GM11168 (cell line): Measurements from ENCODE around the gene SPDEF.

Experiments used
- in situ Hi-C: fragments of 300-500 bp; cut with MboI; formaldehyde crosslinking; loops from one replicate; pipeline ENCODE4 v1.12.0; 2022; ENCODE audit warnings: low sequenced_read_pairs; ENCODE audit not compliant: unreplicated experiment

SPDEF gene

DNA sequence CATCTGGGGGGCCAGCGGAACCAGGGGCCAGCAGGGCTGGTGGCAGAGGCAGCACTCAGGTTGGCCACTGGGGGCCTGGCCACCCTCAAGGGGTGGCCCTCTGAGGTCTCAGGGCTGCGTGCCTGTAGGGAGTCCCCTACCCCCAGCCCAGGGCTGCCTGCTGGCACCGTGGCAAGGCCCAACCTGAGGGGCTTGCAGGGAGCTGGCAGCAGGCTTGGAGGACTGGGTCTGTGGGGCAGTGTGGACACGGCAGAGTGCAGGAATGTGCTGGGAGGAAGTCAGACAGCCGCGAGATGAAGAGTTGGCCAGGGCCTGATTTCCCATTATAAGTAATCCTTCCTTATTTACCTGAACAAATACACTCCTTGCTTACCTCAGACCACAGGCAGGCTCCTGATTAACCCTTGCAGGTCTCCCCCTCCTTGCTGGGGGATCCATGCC lies at the start of gene SPDEF:
TSS of gene SPDEF (minus strand) at position 299 of the 441 bp plus-strand sequence. CDS start 11,874 bp downstream, outside the sequence.
- in situ Hi-C loops: no loop called here

DNA sequence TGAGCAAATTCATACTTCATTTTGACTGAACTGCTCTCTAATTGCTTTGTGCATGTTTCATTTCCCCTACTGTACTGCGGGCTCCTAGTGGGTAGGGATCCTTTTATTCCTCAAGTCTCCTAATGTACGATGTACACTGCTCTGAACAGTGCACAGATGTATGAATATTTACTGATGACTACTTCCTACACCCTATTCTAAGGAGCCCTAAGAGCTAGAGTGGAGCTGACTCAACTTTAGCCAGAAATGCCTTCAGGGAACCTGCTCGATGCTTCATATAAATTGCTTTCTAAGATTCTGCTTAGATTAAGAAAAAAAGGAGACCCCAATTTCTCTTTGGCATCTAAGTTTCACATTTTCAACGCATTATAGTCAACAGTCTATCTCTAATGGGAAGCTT lies 47.6 kb upstream of the SPDEF start:
- in situ Hi-C loops: loop anchor here (25.0 kb wide), 1 partner anchor 366 kb away; the partner anchor contains the start of genes HMGA1 and SMIM29

GRCh38 chr6:34602318-34603111 lies 46.4 kb upstream of the SPDEF start:
- in situ Hi-C loops: loop anchor here (25.0 kb wide), 1 partner anchor 365 kb away; the partner anchor contains the start of genes HMGA1 and SMIM29

DNA sequence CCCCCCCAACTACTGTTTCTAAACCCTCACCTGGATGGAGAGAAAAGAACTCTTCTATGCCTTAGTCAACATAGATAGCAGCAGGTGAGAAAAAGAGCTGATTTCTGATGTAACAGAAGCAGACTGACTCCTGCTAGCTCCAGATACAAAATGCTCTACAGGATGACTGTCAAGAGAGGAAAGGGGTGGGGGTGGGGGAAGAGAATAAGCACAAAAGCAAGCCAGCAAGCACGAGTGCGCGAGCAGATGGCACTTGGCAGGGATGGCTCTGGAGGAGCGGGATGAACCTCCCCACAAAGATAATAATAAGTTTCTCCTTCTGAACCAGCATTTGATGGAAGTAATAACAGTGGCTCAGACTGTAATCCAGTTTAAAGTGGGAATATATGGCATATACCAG lies 45.6 kb upstream of the SPDEF start:
- in situ Hi-C loops: loop anchor here (25.0 kb wide), 1 partner anchor 364 kb away; the partner anchor contains the start of genes HMGA1 and SMIM29

- in situ Hi-C loops: loop anchor here (25.0 kb wide), 1 partner anchor 363 kb away; the partner anchor contains the start of genes HMGA1 and SMIM29
These were observed 44.7 kb upstream of the SPDEF start for GRCh38 chr6:34600796-34601195.

GRCh38 chr6:34600101-34600500 lies 44.0 kb upstream of the SPDEF start:
- in situ Hi-C loops: loop anchor here (25.0 kb wide), 1 partner anchor 363 kb away; the partner anchor contains the start of genes HMGA1 and SMIM29

- in situ Hi-C loops: no loop called here
These were observed 42.6 kb upstream of the SPDEF start for GRCh38 chr6:34598712-34599111.

- in situ Hi-C loops: no loop called here
These were observed 41.6 kb upstream of the SPDEF start for GRCh38 chr6:34597605-34598353.

DNA sequence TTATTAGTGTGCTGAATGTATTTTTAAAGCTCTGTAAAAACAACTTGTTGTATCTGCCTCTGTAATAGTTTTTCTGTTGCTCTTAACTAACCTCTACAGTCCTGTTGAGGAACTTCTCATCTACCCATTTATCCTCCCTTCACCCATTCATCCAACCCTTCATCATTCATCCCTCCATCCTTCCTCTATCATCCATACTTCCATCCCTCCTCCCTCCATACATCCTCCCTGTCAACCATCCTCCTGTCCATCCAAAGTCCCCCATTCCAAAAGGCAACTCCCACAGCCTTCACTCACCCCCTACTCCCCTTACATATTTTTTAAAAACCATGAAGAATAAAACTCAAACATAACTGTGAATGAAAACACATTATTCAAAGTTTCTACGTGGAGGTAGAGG lies 40.7 kb upstream of the SPDEF start:
- in situ Hi-C loops: no loop called here

- in situ Hi-C loops: no loop called here
These were observed 39.4 kb upstream of the SPDEF start for GRCh38 chr6:34595332-34596184.

GRCh38 chr6:34593701-34594100 lies 37.6 kb upstream of the SPDEF start:
- in situ Hi-C loops: no loop called here

DNA sequence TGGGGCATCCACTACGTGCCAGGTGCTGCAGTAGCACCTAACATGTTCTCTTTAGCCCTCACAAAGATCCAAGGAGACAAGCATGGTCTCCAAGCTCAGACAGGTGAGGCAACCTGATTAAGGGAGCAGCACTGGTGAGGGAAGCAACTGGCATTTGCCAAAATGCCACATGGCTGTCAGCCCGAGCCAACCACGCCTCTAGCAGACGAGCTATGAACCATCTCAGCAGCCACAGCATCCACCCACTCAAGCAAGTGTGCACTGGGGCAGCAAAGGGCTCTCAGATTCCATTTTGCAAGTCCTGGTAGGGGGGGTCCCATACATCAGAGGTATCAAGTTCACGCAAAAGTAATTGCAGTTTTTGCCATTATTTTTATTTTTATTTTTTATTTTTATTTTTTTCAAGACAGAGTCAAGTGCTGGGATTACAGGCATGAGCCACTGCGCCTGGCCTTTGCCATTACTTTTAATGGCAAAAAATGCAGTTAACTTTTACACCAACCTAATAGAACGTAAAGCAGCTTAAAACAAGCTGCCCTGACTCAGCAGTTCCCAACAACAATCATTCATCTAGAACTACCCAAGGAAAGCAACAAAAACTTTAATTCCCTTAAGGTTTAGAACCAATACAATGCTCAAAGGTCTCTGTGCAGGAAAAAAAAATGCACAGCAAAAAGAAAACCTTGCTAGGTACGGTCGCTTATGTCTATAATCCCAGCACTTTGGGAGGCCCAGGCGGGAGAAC lies 36.3 kb upstream of the SPDEF start:
- in situ Hi-C loops: no loop called here

GRCh38 chr6:34589691-34590090 lies 33.6 kb upstream of the SPDEF start:
- in situ Hi-C loops: no loop called here

- in situ Hi-C loops: no loop called here
These were observed 33.0 kb upstream of the SPDEF start for GRCh38 chr6:34589140-34589539.

GRCh38 chr6:34587851-34588250 lies 31.7 kb upstream of the SPDEF start:
- in situ Hi-C loops: no loop called here

- in situ Hi-C loops: no loop called here
These were observed 31.2 kb upstream of the SPDEF start for GRCh38 chr6:34587325-34587724.

DNA sequence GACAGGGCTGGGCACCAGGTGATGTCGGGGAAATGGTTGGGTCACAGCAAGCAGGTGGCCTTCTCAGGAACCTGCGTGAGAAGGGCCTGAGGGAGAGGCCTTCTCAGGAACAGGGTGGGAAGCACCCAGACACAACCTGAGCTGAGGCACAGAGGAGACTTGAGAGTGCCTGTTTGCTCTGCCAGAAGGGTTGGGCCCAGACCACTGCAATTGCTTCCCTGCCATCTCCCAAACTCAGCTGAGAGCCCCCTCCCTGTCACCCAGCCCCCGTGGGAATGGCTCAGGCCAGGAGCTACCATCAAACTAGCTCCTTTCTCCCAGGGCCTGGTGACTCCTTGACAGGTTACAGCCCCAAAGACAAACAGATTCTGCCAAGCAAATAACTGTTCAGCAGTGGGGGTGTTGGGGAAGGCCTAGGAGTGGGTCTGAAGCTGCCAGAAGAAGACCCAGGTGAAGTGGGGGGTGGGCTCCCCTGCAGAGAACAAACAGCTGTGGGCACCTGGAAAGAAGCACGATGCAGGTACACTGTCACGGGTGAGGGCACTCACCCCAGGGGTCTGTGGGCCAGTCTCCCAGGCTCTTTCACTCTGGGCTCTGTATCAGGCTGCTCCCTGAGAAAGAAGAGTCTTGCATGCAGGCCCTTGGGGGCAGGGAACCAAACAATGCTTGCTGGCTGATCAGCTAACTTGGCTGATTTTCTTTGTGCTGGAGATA lies 30.4 kb upstream of the SPDEF start:
- in situ Hi-C loops: no loop called here

DNA sequence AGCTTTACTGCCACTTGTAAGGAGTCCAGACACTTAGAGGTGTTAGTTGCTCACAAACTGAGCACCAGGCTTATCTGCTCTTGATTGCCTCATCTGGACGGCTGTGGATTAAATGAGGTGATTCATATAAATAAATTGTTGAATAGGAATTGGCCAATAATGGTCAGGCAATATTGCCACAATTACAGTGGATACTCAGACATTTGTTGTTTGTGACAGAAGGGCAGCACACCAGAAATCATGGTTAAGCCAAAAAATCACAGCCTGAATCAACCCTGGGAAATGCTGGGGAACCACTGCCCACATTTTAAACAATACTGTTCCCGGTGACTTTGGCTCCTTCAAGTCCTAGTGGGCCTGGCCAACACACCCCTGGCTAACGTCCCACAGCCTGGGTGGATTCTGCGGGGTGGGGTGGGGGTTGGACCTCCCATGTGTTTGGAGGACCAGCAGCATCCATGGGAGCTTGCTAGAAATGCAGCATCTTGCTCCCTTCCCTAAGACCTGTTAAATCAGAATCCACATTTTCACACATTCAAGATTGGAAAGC lies 29.5 kb upstream of the SPDEF start:
- in situ Hi-C loops: no loop called here

GRCh38 chr6:34585108-34585507 lies 29.0 kb upstream of the SPDEF start:
- in situ Hi-C loops: no loop called here
